ENCODE data around the gene MMP24OS.
A peak's percentile ranks its signal among the peaks of the same experiment; 100 is the strongest.

The MMP24OS gene

DNA sequence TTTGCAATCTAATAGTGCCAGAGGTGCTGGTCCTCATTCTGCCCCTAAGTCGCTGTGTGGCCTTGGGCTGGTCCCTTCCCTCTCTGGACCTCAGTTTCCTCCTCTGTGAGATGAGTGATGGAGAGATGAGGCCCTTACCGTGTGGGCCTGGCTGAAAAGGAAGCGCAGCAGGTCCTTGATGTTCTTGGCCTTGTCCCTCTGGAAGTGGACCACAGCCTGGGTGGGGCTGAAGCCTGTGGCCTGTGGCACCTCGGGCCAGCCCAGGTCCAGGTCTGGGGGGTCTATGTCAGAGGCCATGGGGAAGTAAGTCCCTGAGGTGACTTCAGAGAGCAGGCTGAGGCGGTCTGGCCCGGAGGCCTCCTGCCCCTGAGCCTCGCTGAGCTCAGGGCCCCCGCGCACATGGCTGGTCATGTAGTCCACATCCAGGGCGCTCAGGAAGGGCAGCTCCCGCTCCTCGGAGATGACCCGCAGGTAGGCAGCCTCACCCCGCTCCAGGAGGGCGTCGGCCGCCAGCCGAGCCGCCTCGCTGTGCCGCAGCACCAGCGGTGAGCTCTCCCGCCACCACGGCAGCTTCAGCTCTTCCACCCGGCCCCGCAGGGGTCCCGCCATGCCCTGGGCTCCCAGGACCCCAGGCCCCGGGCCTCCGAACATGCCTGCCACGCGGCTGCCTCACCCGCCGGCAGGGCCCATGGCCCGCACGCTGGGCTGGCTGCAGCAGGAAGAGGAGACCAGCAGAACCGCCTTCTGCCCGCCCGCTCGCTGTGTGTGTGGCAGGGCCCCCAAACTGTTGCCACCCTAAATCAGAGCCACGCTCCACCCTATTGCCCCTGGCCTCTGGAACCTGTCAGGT lies 14.0 kb upstream of the MMP24OS start, which contains the start of gene FAM83C:
Gene FAM83C (minus strand): TSS at position 772 of the 850 bp plus-strand sequence. CDS start 121 bp downstream, at position 651.
- no peak for DNase-seq (ENCODE audit: low read depth in 2 of 2)

DNA sequence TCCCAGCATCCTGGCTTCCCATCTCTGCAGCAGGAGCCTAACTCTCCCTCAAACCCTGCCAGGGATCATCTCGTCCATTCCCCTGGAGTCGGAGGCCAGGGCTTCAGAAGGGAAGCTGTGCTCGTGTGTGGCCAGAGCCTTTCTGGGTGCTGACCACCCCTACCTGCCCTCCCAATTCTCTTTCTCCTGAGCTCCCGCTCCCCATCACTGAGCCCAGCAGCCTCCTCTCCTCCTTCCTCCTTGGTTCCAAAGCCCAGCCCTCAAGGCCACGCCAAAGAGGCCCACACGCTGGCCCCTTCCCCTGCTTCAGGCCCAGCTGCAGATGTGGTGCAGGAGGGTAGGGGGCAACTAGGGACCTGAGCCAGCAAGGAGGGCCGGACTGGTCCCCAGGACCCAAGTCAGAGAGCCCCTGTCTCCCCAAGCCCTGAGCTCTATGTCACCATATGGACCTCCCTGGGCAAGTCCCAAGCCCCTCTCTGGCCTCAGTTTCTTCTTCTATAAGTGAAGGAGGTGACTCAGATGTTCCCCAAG lies 13.0 kb upstream of the MMP24OS start:
- DNase-seq (ENCODE audit: low read depth in 2 of 2) = no peak

DNA sequence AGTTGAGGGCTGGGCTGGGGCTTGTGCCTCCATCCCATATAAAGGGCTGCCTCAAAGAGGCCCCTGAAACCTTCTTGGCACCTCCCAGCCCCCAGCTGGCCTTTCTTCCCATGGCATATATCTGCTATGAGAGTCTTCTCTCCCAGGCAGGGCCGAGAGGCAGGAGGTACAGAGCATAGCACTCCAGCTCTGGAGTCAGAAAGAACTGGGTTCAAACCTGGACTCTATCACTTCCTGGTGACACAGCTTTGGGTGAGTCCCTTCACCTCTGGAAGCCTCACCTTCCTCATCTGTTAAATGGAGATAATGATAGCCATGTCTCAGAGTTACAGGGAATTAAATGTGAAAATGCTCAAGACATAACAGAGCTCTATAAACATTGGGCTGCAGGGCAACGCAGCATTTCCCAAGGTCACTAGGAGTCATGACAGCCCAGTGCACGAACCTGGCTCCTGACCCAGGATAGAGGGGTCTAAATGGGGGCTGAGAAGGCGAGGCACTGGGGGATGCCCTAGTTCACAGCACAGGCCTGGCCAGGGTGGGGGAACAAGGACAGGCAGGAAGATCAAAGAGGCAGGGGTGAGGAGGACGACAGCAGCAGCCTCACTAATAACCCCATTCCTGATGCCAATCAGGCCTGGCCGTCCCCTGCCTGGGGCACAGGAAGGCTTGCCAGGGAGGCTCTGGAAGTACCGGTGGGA lies 12.4 kb upstream of the MMP24OS start:
- DNase-seq (ENCODE audit: low read depth in 2 of 2) = no peak

DNA sequence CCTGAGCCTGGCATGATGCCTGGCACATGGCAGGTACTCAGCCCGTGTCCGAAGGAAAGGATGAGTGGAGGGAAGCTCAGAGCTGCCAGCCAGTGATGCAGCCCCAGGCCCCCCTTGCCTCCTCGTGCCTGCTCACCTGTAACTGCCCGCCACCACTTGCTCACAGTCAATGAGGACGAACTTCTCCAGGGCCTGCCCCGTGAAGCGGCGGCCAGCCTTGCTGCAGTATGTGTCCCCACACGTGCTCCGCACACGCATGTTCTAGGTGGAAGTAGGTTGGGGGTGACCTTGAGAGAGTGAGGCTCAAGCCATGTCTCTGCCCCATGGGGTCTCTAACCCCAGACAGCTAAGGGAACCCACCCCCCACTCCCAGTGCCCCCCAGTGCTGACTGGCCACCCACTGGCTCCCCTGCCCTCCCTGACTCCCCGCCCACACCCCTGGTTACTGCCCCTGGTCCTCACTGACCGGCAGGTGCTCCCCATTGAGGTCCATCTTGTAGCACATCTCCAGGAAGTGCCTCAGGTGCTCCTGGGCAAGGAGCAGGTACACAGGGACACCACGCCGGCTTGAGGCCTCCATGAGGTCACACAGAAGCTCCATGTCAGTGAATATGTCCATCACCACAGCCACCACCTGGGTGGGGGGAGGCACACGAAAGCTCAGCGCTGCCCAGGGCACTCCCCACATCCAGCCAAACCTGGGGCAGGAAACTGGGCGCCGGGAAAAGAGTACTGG lies 10.6 kb upstream of the MMP24OS start:
- no peak for DNase-seq (ENCODE audit: low read depth in 2 of 2)

DNA sequence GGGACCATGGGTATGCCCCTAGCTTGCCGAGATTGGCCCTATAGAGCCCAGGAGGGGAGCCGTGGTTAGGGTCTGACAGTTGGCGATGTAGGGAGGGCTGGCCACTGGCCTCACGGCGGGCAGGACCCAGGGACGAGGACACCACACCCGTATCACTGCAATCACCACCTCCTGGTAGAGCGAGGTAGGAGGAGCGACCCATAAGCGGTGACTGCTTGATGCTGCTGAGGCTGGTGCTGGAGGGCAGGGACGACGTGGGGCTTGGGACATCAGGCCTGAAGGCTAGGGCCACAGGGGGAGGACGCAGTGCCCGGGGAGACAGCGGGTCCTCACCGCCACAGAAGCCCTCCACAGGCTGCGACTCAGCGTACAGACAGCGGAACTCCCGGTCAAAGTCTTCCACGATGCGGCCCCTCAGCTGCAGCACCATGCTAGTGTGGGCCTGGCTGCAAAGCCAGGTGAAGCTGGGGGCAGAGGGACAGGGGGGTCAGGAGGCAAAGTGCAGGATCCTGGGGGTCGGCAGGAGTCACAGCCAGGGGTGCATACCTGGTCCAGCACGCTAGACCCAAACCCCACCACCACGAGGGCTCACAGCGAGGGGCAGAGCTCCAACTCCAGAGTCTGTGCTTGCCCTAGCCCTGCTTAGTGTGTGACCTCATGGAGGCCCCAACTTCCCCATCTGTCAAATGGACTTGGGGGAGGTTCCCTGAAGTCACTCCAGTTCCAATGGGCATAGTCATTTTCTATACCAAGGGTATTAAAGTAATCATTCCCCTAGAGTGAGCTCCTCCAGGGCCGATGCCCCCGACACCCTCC lies 9.8 kb upstream of the MMP24OS start:
- DNase-seq (ENCODE audit: low read depth in 2 of 2) = no peak

DNA sequence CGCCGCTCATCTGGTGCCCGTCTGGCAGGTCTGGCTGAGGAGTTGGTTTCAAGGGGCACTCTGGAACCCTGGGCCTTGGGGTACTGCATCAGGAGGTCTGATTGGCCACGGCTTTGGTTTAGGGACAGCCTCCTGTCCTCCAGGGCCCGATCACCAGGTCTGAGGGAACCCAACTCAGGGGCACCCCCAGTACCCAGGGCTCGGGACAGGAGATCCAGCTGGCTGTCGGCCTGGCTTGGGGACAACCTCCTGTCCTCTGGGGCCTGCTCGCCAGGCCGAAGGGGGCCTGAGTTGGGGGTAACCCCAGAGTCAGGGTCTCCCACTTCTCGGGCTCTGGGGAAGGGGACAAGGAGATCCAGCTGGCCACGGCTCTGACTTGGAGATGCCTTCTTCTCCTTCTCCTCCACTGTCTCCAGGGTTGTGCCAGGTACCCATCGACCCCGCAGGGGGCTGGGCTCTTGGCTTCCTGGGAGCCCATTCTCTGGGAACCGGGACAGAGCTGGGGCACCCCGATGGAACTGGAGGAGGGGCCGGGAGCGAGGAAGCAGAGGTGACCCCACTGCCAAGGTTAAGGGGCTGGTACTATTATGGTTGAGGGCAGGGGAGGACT lies 9.1 kb upstream of the MMP24OS start:
- DNase-seq (ENCODE audit: low read depth in 2 of 2) = no peak

DNA sequence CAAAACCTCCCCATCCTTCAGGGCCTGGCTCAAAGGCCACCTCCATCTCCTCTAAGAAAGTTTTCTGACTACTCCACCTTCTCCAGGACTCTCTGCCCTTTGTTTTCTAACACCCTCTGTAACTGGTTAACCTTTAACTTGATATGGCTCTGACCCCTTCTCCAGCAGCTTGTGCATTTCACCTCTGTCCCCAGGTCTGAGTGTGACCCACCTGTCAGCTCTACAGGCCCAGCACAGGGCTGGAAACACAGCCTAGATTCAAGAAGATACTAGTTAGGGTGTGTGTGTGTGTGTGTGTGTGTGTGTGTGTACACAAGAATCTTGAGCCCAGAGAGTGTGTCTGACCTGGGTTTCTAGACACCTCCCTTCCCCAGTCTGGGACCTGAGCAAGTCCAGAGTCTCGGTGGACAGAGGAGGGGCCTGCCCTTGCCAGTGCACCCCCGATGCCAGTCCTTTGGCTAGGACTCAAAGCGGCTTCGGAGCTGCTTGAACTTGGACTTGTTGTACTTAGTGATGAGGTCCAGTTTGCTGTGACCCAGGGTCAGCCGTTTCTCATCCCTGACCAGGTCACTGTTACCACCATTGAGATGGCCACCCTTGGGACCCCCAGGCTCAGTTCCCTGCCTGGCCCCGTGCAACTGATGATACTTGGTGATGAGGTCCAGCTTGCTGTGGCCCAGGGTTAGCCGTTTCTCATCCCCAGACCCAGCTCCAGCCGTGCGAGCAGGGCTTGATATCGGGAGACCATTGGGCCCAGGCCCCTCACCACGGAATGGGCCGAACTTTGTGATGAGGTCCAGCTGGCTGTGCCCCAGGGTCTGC lies 8.4 kb upstream of the MMP24OS start:
- no peak for DNase-seq (ENCODE audit: low read depth in 2 of 2)

DNA sequence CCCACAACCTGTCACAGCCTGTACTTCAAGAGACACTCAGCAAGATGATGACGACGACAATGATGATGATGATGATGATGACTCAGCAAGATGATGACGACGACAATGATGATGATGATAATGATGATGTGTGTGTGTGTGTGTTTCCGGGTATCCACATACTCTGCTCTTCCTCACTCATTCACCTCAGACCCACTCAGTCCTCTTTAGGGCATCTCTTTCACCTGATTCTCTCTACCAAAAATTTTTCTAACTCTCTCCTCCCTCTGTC lies 7.8 kb upstream of the MMP24OS start:
- DNase-seq (ENCODE audit: low read depth in 2 of 2) = no peak

DNA sequence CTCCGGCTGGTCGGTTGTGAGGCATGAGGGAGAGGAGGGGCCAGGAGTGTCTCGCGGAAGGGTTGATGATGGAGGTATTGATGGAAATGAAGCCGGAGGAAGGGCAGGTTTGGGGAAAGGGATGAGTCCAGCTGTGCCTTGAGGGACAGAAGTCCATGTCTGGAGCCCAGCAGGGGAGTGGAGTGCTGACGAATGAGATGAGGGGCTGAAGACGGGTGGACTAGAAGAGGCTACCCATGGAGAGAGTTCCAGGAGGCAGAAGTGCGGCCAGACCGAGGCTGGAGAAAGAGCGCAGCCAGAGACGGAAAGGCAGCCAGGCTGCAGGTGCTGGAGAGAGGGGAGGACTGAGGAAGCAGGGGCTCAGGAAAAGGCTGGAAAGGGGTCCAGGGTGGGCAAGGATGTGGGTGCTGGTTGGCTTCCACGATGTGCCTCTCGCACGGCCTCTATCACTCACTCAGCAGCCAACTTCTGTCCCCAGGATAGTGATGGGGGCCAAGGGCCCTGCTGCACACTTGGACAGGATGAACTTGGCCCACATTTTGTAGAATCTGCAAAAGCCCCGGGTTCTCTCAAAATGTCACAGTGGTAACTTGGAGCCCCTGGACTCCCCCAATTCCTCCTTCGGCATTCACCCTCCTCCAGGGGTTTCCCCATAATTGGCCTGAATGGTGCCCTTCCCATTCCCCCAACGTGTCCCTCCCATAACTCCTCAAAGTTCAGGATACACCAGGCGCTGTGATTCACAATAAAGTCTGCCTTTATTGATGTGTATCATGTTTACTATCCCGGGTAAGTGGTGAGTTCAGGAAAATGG lies 7.3 kb upstream of the MMP24OS start:
- DNase-seq (ENCODE audit: low read depth in 2 of 2) = no peak

DNA sequence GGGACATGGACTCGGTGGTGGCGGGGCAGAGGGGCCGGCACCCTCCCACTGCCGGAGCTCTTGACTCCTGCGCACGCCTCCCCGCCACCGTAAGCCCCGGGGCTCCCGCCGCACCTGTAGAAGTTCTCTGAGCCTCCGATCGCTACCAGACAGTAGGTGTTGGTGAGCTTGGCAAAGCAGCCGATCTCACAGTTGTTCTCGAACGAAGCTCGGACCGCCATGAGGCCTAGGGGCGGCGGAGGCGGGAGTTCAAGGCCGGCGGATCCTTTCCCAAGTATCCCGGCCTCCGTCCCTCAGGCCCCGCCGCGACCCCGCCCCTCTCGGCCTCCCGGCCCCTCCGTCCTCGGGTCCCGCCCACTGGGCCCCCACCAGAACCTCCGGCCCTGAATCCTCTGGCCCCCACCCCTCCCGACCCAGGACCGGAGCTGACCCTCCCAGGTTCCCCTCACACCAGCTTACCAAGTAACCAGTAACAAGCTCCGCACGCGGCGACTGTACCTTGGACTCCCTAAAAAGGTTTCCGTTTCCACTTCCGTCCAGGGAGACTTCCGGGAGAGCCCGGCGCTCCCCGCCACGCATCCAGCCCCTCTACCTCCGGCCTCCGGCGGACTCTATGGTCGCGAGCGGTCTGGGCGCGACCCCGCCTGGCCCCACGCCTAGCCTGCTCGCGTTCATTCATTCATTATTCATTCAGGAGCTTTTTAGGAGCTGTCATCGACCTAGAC lies 6.5 kb upstream of the MMP24OS start, which contains the start of gene EIF6:
Gene EIF6 (minus strand): TSS at position 506 of the 725 bp plus-strand sequence. CDS start 285 bp downstream, at position 221.
- peak; percentile 45 to 57 for DNase-seq (ENCODE audit: low read depth in 2 of 2)

DNA sequence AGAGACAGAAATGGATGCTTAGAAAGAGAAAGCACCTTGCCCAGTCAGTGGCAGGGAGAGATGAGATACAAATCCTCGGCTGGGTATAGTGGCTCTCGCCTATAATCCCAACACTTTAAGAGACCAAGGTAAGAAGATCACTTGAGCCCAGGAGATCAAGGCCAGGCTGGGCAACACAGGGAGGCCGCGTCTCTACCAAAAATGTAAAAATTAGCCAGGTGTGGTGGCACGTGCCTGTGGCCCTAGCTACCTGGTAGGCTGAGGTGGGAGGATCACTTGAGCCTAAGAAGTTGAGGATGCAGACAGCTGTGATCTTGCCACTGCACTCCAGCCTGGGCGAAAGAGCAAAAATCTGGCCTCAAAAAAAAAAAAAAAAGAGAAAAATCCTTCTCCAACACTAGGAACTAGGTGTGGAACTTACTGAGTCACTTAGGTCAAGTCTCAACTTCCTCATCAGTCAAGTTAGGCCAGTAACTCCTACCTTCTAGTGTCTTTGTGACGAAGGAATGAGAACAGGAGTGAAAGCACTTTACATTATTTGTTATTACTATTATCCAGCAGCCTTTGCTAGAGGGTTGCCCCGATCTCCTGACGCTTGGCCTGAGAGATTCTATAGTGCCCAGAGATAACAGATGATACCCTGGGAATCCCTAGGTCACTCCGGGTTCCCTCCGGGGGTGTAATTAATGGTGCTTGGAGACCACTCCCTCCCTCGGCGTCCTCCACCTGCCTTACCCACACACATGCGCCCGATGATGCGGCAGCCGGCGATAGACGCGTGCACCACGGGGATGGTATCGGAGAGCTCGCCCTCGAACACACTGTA lies 5.7 kb upstream of the MMP24OS start:
- no peak for DNase-seq (ENCODE audit: low read depth in 2 of 2)

DNA sequence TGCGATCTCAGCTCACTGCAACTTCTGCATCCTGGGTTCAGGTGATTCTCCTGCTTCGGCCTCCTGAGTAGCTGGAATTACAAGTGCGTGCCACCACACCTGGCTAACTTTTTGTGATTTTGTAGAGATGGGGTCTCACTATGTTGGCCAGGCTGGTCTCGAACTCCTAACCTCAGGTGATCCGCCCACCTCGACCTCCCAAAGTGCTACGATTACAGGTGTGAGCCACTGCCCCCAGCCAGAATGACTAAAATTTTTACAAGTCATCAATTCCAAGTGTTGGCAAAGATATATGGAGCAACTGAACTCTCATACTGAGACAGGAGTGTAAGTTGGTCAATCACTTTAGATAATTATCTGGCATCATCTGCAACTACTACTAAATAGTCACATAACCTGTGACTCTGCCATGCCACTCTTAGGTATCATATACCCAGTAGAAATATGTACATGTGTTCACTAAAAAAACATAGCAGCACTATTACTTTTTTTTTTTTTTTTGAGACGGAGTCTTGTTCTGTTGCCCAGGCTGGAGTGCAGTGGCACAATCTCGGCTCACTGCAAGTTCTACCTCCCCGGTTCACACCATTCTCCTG lies 3.7 kb upstream of the MMP24OS start:
- no peak for DNase-seq (ENCODE audit: low read depth in 2 of 2)

DNA sequence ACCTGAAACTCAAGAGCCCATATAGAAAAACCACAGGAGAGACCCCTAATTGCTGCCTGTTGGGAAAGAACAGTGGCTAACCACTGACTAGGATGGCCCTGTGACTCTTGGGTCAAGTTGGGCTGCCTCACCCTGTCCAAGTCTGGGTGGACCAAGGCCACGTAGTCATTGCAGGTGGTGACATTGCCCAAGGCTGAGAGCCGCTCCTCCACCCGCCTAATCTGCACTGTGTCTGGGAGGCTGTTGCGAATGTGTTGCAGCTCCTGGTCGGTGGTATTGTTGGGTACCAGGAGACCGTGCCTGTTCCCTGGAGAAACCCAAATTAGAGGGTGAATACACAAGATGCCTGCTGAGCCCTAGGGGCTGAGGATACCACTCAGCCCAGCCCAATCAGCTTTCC lies 2.6 kb upstream of the MMP24OS start:
- DNase-seq (ENCODE audit: low read depth in 2 of 2) = no peak

DNA sequence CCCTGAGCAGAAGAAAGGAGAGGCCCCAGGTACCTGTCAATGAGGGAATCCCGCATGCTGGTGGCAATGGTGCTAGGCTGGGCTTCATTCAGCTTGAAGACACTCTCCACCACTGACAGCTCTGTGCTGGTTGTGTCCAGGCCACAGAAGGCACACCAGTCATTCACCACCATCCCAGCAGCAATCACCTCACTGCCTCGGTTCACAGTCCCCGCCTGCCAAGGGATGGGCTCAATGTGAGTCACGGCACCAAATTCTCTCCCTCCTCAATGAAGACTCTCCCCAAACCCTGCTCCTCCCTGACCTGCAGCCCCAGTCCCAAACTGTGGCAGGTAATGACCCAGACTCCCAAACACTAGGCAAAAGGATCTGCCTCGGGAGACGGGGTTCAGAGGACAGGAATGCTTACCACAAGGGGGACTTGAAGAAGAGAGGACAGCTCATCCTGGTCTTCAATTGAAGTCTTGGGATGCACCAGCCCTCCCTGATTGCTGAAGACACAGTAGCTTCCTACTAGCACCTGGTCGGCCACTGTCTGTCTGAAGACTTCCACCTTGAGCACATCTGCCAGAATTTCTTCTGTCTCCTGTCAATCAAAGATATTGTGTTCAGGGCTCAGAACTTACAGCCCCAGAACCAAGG lies 1.7 kb upstream of the MMP24OS start:
- DNase-seq (ENCODE audit: low read depth in 2 of 2) = no peak

DNA sequence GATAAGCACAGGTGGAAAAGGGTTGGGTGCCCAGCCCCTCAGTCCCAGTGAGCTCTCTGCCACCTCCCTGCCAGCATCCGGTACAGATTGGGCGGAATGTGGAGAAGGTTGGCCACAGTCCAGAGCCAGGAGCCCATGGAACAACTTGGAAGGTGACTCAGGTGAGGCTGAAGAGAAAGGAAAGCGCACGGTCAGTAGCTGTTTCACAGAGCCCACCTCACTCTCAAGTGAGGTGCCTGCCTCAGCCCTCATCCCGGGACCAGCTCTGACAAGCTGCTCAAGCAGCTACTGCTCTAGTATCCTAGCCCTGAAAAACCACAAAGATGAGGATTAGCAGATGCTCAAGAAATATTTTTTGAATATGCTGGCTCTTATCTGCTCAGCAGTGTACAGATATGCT lies 1.1 kb upstream of the MMP24OS start:
- DNase-seq (ENCODE audit: low read depth in 2 of 2) = no peak

DNA sequence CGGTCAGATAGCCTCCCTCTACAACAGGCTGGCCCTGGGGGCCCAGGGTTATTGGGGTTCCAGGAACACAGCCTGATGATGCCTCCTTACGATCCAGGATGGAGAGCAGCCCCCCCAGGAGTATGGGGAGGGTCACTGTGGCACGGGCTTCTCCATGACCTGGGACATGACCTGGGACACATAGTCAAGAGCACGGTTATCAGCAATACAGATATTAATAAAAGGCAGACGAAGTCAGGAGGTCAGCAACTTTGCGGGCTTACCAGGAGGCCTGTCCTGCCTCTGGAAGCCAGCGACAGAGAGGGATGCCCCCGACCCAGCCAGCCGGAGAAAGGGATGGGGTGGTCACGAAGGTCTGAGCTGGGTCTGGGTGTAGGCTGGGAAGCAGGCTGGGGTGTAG lies 795 bp downstream of the MMP24OS start:
- DNase-seq (ENCODE audit: low read depth in 2 of 2) = no peak

DNA sequence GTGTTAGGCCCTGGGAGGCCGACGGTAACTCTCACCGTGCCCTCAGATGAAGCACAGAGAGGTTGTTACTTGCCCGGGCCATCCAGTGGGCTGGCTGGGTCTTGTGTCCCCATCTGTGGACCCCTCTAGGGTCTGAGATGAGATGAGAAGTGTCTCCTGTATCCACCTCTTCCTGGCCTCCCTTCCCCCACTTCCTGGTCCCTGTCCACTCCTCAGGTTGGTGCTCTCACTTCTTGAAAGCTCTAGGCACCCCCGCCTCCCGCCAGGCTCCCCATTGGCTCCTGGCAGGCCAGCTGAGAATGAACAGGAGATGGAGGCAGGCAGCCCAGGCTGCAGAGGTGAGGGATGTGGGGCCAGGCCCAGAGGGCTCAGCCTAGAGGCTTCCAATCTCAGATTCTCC lies 1.5 kb downstream of the MMP24OS start:
- no peak for DNase-seq (ENCODE audit: low read depth in 2 of 2)
